HG02973 (cell line): ENCODE measurements around the gene N4BP3.

Experiments
- ATAC-seq: cut with Tn5 transposase; IDR thresholded peaks from one replicate; pipeline ENCODE4 v1.9.1; 2021; ENCODE audit warnings: moderate library complexity; ENCODE audit not compliant: unreplicated experiment

The N4BP3 gene

GRCh38 chr5:178145965-178146820 lies 32.9 kb downstream of the N4BP3 start:
- ATAC-seq, result no peak

GRCh38 chr5:178147406-178147805 lies 34.1 kb downstream of the N4BP3 start:
- no peak for ATAC-seq

- ATAC-seq, result no peak
Observed at GRCh38 chr5:178149199-178149932, 36.0 kb downstream of the N4BP3 start.

- no peak for ATAC-seq
Observed at GRCh38 chr5:178150977-178151734, 37.8 kb downstream of the N4BP3 start.

- ATAC-seq, result no peak
Observed at GRCh38 chr5:178152491-178153444, 39.4 kb downstream of the N4BP3 start.

- ATAC-seq, result peak; percentile 97
Observed at GRCh38 chr5:178153530-178154340, 40.4 kb downstream of the N4BP3 start, which contains the start of gene NHP2. NHP2 (minus strand) TSS chr5:178153885; CDS start chr5:178153817, 68 bp downstream.

GRCh38 chr5:178155065-178155464 lies 41.7 kb downstream of the N4BP3 start:
- no peak for ATAC-seq

GRCh38 chr5:178160176-178160575 lies 46.8 kb downstream of the N4BP3 start:
- no peak for ATAC-seq

- ATAC-seq, result no peak
Observed at GRCh38 chr5:178162481-178162880, 49.1 kb downstream of the N4BP3 start.

- peak; percentile 87 for ATAC-seq
Observed at GRCh38 chr5:178163772-178164735, 50.7 kb downstream of the N4BP3 start.

GRCh38 chr5:178165581-178165980 lies 52.2 kb downstream of the N4BP3 start:
- ATAC-seq, result no peak

- no peak for ATAC-seq
Observed at GRCh38 chr5:178170455-178170854, 57.1 kb downstream of the N4BP3 start.

GRCh38 chr5:178174456-178174855 lies 61.1 kb downstream of the N4BP3 start:
- no peak for ATAC-seq
